Common myeloid progenitor, CD34-positive (primary cell): Measurements from ENCODE around the gene ATAD3A.

Experiments used
- CTCF ChIA-PET: fragments of 350-600 bp; sonication (Branson Sonifier 250); formaldehyde crosslinking; loops from one replicate; lab custom pipeline; 2021; ENCODE audit warnings: antibody characterized with exemption; lab: Charles Lee
- POLR2A ChIA-PET: fragments of 350-600 bp; sonication (Branson Sonifier 250); formaldehyde crosslinking; loops from one replicate; lab custom pipeline; 2021; ENCODE audit warnings: antibody characterized with exemption; lab: Charles Lee
- DNase-seq, 3 donors: peaks; one replicate each; pipeline versions ENCODE4 v3.0.0 to v3.0.0-alpha.2; 2013
- H3K27ac ChIP-seq, 2 experiments: 1 replicate in 1 of 2; 2 replicates in 1 of 2; pipeline ENCODE4 v1.7.0; 2013; ENCODE audit warnings: inconsistent platforms in 2 of 2, low read length in 2 of 2, mild to moderate bottlenecking in 2 of 2, low read depth in 1 of 2, moderate library complexity in 1 of 2; ENCODE audit not compliant: severe bottlenecking in 2 of 2, insufficient read depth in 1 of 2, poor library complexity in 1 of 2
- H3K27me3 ChIP-seq, 5 experiments: replicated peaks in 2 of 5; 1 replicate in 3 of 5; 2 replicates in 2 of 5; pipeline versions ENCODE4 v1.6.1 to v1.7.0; 2013; ENCODE audit warnings: low read length in 4 of 5, mild to moderate bottlenecking in 2 of 5, moderate library complexity in 2 of 5, inconsistent platforms in 1 of 5; ENCODE audit not compliant: insufficient read depth in 5 of 5, control insufficient read depth in 4 of 5
- H3K36me3 ChIP-seq, 4 experiments: 1 replicate in 2 of 4; 2 replicates in 2 of 4; pipeline versions ENCODE4 v1.6.1 to v1.7.0; 2013; ENCODE audit warnings: low read length in 3 of 4, control low read depth in 1 of 4, mild to moderate bottlenecking in 1 of 4; ENCODE audit not compliant: control insufficient read depth in 4 of 4, insufficient read depth in 4 of 4
- H3K4me1 ChIP-seq, 4 experiments: 1 replicate in 3 of 4; 2 replicates in 1 of 4; pipeline versions ENCODE4 v1.6.1 to v1.7.1; 2013; ENCODE audit warnings: low read length in 3 of 4, mild to moderate bottlenecking in 3 of 4, control low read depth in 1 of 4, inconsistent platforms in 1 of 4, moderate library complexity in 1 of 4; ENCODE audit not compliant: control insufficient read depth in 4 of 4, insufficient read depth in 4 of 4; ENCODE audit errors: control extremely low read depth in 1 of 4
- H3K4me3 ChIP-seq, 7 experiments: 1 replicate in 4 of 7; 2 replicates in 3 of 7; pipeline versions ENCODE4 v1.5.1 to v1.7.0; 2013; ENCODE audit warnings: mild to moderate bottlenecking in 7 of 7, low read length in 6 of 7, moderate library complexity in 6 of 7, inconsistent platforms in 2 of 7, low read depth in 2 of 7, control low read depth in 1 of 7; ENCODE audit not compliant: insufficient read depth in 4 of 7, control insufficient read depth in 1 of 7; ENCODE audit errors: extremely low read depth in 1 of 7
- H3K9me3 ChIP-seq, 5 experiments: 1 replicate in 4 of 5; 2 replicates in 1 of 5; pipeline versions ENCODE4 v1.6.1 to v1.7.1; 2013; ENCODE audit warnings: low read length in 4 of 5, mild to moderate bottlenecking in 2 of 5, inconsistent platforms in 1 of 5, low read depth in 1 of 5, moderate library complexity in 1 of 5; ENCODE audit not compliant: control insufficient read depth in 4 of 5, insufficient read depth in 2 of 5; ENCODE audit errors: control extremely low read depth in 1 of 5
- WGBS: methylation state at CpG from one replicate; pipeline ENCODE4 v1.1.5; 2013; ENCODE audit not compliant: insufficient coverage; 5-methylcytosine and 5-hydroxymethylcytosine counted together

ATAD3A gene

GRCh38 chr1:1535201-1536018 lies 23.4 kb downstream of the ATAD3A start:
- Histone ChIP-seq H3K36me3 (peaks cover 0 to 10% (median 5%) of the 10 kb centered on the region in 4 experiments), H3K27ac (no peak overlapping the region), H3K4me3 (no peak overlapping the region), H3K4me1 (peaks cover 0 to 6% (median 2%) of the 10 kb centered on the region in 4 experiments), H3K9me3 (peaks cover 0 to 3% (median 0%) of the 10 kb centered on the region in 5 experiments), H3K27me3 (peaks cover 0 to 6% (median 0%) of the 10 kb centered on the region in 5 experiments)
- DNase-seq, result no peak
- ChIA-PET CTCF (no interaction called here), POLR2A (no interaction called here)
- WGBS, result 98% methylated on average over 46 of the region's 66 CpGs

- CTCF ChIA-PET, result interaction anchor here (1.2 kb wide), 1 partner anchor 15 kb away, joined by 4 read pairs; no protein-coding TSS in a partner anchor
- peaks cover 0 to 11% (median 4%) of the 10 kb centered on the region in 4 experiments for H3K4me1 ChIP-seq
- WGBS, result 92% methylated on average over 42 of the region's 48 CpGs
These were observed 24.3 kb downstream of the ATAD3A start for GRCh38 chr1:1536019-1536937.

GRCh38 chr1:1536938-1537546 lies 25.1 kb downstream of the ATAD3A start:
- CTCF ChIA-PET, result interaction anchor here (1.2 kb wide), 1 partner anchor 16 kb away, joined by 4 read pairs; no protein-coding TSS in a partner anchor
- Histone ChIP-seq H3K9me3 (no peaks in the 10 kb centered on the region), H3K4me1 (peaks cover 0 to 11% (median 4%) of the 10 kb centered on the region in 4 experiments), H3K27me3 (peaks cover 0 to 6% (median 0%) of the 10 kb centered on the region in 5 experiments), H3K27ac (no peak overlapping the region), H3K4me3 (no peak overlapping the region), H3K36me3 (peaks cover 0 to 17% (median 10%) of the 10 kb centered on the region in 4 experiments)
- POLR2A ChIA-PET, result no interaction called here
- WGBS, result 98% methylated on average over 13 of the region's 15 CpGs
- no peak for DNase-seq

More at GRCh38 chr1:1536019-1536937, 24.3 kb downstream of the ATAD3A start:
- Histone ChIP-seq H3K27me3 (peaks cover 0 to 6% (median 0%) of the 10 kb centered on the region in 5 experiments), H3K27ac (no peak overlapping the region), H3K4me3 (no peak overlapping the region), H3K9me3 (peaks cover 0 to 1% (median 0%) of the 10 kb centered on the region in 5 experiments), H3K36me3 (peaks cover 0 to 13% (median 7%) of the 10 kb centered on the region in 4 experiments)
- POLR2A ChIA-PET, result no interaction called here
- DNase-seq, result no peak

- CTCF ChIA-PET, result no interaction called here
- no peak for DNase-seq
- Histone ChIP-seq H3K27me3 (peaks cover 0 to 6% (median 0%) of the 10 kb centered on the region in 5 experiments), H3K4me3 (no peak overlapping the region), H3K9me3 (no peaks in the 10 kb centered on the region), H3K4me1 (peaks cover 0 to 11% (median 4%) of the 10 kb centered on the region in 4 experiments), H3K27ac (no peak overlapping the region), H3K36me3 (peaks cover 0 to 24% (median 14%) of the 10 kb centered on the region in 4 experiments)
- POLR2A ChIA-PET, result no interaction called here
- 97% methylated on average over 30 of the region's 32 CpGs for WGBS
These were observed 25.8 kb downstream of the ATAD3A start for GRCh38 chr1:1537626-1538250.

GRCh38 chr1:1538334-1538733 lies 26.4 kb downstream of the ATAD3A start:
- Histone ChIP-seq H3K27ac (no peak overlapping the region), H3K9me3 (no peaks in the 10 kb centered on the region), H3K27me3 (peaks cover 0 to 6% (median 0%) of the 10 kb centered on the region in 5 experiments), H3K36me3 (peaks cover 0 to 30% (median 19%) of the 10 kb centered on the region in 4 experiments), H3K4me1 (peaks cover 0 to 11% (median 4%) of the 10 kb centered on the region in 4 experiments), H3K4me3 (no peak overlapping the region)
- ChIA-PET CTCF (no interaction called here), POLR2A (no interaction called here)
- no peak for DNase-seq
- WGBS, result 97% methylated on average over 23 of the region's 23 CpGs

GRCh38 chr1:1538989-1539309 lies 27.0 kb downstream of the ATAD3A start:
- H3K4me3 ChIP-seq, result no peak overlapping the region
- POLR2A ChIA-PET, result no interaction called here
- peaks cover 0 to 6% (median 0%) of the 10 kb centered on the region in 5 experiments for H3K27me3 ChIP-seq
- CTCF ChIA-PET, result interaction anchor here (1.5 kb wide), 1 partner anchor 9 kb away, joined by 3 read pairs; no protein-coding TSS in a partner anchor
- DNase-seq, result no peak
- peaks cover 0 to 35% (median 20%) of the 10 kb centered on the region in 4 experiments for H3K36me3 ChIP-seq
- peaks cover 0 to 11% (median 4%) of the 10 kb centered on the region in 4 experiments for H3K4me1 ChIP-seq
- H3K9me3 ChIP-seq, result no peaks in the 10 kb centered on the region
- 92% methylated on average over 18 of the region's 18 CpGs for WGBS
- H3K27ac ChIP-seq, result no peak overlapping the region
